Measurements from ENCODE around the gene SPG21. TPM values are rescaled to one million over a fixed set of nuclear protein-coding genes. Genes with fewer than 3 reads are reported as not detected.
A peak's percentile ranks its signal among the peaks of the same experiment; 100 is the strongest.

SPG21 gene
- total RNA-seq, 1 experiment from 2014 or later, result 53.0 TPM

DNA sequence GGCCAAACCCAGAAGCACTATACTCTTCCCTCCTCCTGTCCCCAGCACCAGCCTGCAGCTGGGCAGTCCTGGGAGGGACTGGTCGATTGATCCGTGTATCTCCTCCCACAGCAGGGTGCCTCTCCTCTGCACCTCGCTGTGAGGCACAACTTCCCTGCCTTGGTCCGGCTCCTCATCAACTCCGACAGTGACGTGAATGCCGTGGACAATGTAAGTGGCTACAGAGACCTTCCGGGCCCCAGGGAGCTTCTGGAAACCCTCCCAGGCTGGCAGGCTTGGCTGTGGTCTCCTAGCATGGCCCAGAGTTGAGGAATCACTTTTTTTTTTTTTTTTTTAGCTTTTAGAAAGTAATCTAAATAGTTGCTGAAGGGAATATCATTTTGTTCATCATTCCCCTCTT is 47.4 kb downstream of the SPG21 start:
- POLR2A ChIA-PET (ENCODE audit: unreplicated experiment), result no interaction called here
- Histone ChIP-seq H3K9me2 (replicated peaks; ENCODE audit: low read length) (no peaks in the 10 kb centered on the region), H3K27ac (ENCODE audit: low read length) (no peak overlapping the region), H3K27me3 (ENCODE audit: low read length) (no peaks in the 10 kb centered on the region), H4K20me1 (ENCODE audit: low read length) (no peaks in the 10 kb centered on the region), H3K9ac (ENCODE audit: low read length) (no peak overlapping the region), H2AFZ (ENCODE audit: low read length) (no peak overlapping the region), H3F3A (ENCODE audit: low read length, unreplicated experiment) (no peaks in the 10 kb centered on the region), H3K36me3 (ENCODE audit: low read depth, low read length) (no peaks in the 10 kb centered on the region), H3K9me3 (ENCODE audit: low read length) (no peaks in the 10 kb centered on the region), H3K4me3 (ENCODE audit: low read length) (no peak overlapping the region), H3K4me2 (ENCODE audit: low read length) (no peak overlapping the region), H3K79me2 (ENCODE audit: low read length) (no peaks in the 10 kb centered on the region), H3K4me1 (ENCODE audit: insufficient read depth, low read length) (no peaks in the 10 kb centered on the region; the same call in 1 of the 2 replicates)
- no peak for TF ChIP-seq EZH2phosphoT487 (IDR thresholded peaks at IDR 0.05; ENCODE audit: borderline replicate concordance, low read length)
- TF ChIP-seq, protein P1, sequence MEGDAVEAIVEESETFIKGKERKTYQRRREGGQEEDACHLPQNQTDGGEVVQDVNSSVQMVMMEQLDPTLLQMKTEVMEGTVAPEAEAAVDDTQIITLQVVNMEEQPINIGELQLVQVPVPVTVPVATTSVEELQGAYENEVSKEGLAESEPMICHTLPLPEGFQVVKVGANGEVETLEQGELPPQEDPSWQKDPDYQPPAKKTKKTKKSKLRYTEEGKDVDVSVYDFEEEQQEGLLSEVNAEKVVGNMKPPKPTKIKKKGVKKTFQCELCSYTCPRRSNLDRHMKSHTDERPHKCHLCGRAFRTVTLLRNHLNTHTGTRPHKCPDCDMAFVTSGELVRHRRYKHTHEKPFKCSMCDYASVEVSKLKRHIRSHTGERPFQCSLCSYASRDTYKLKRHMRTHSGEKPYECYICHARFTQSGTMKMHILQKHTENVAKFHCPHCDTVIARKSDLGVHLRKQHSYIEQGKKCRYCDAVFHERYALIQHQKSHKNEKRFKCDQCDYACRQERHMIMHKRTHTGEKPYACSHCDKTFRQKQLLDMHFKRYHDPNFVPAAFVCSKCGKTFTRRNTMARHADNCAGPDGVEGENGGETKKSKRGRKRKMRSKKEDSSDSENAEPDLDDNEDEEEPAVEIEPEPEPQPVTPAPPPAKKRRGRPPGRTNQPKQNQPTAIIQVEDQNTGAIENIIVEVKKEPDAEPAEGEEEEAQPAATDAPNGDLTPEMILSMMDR (conservative IDR thresholded peaks at IDR 0.05; ENCODE audit: low read depth, low read length), result no peak
- no peak for TF ChIP-seq EZH2 (IDR thresholded peaks at IDR 0.05; ENCODE audit: low read length, unreplicated experiment)
- no TSS peak for BruUV-seq (replicated peaks)
- intact Hi-C loops (cut with micrococcal nuclease), result no loop called here
- DNase-seq (no peak), ATAC-seq (no peak)
- CTCF ChIA-PET, result no interaction called here

DNA sequence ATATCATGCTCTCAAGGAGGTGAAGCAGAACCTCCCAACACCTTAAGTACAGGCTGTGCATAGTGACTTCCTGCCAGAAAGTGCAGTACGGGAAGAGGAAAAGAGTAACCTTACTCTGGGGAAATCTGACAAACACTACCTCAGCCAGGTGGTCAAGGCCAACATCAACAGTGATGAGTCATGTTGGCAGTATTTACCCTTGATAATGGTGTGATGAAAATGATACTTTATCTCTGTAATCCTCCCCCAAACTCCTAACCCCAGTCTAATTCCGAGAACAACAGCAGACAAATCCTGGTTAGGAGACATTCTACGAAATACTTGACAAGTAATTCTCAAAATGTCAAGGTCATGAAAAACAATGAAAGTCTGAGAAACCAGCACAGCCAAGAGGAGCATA is 51.5 kb downstream of the SPG21 start:
- no peaks in the 10 kb centered on the region for H3K36me3 ChIP-seq (ENCODE audit: low read depth, low read length)
- POLR2A ChIA-PET (ENCODE audit: unreplicated experiment), result interaction anchor here (0.6 kb wide), 1 partner anchor 44 kb away, joined by 5 read pairs; no protein-coding TSS in a partner anchor
- H4K20me1 ChIP-seq (ENCODE audit: low read length), result no peaks in the 10 kb centered on the region
- no peaks in the 10 kb centered on the region for H3K79me2 ChIP-seq (ENCODE audit: low read length)
- no peak overlapping the region for H3K4me2 ChIP-seq (ENCODE audit: low read length)
- BruUV-seq (replicated peaks), result no TSS peak
- peak; percentile 61 for ATAC-seq
- no peak overlapping the region for H3K9ac ChIP-seq (ENCODE audit: low read length)
- H3K9me2 ChIP-seq (replicated peaks; ENCODE audit: low read length), result no peaks in the 10 kb centered on the region
- H3K27ac ChIP-seq (ENCODE audit: low read length), result no peak overlapping the region
- CTCF ChIA-PET, result no interaction called here
- no peak overlapping the region for H3K4me3 ChIP-seq (ENCODE audit: low read length)
- no peaks in the 10 kb centered on the region; the same call in 1 of the 2 replicates for H3K4me1 ChIP-seq (ENCODE audit: insufficient read depth, low read length)
- no peaks in the 10 kb centered on the region for H3K27me3 ChIP-seq (ENCODE audit: low read length)
- no peak for TF ChIP-seq EZH2 (IDR thresholded peaks at IDR 0.05; ENCODE audit: low read length, unreplicated experiment)
- TF ChIP-seq EZH2phosphoT487 (IDR thresholded peaks at IDR 0.05; ENCODE audit: borderline replicate concordance, low read length), result no peak
- TF ChIP-seq, protein P1 (conservative IDR thresholded peaks at IDR 0.05; ENCODE audit: low read depth, low read length), result no peak
- no peaks in the 10 kb centered on the region for H3K9me3 ChIP-seq (ENCODE audit: low read length)
- intact Hi-C loops (cut with micrococcal nuclease), result no loop called here
- peak; percentile 56 for DNase-seq
- H3F3A ChIP-seq (ENCODE audit: low read length, unreplicated experiment), result no peaks in the 10 kb centered on the region
- no peak overlapping the region for H2AFZ ChIP-seq (ENCODE audit: low read length)

DNA sequence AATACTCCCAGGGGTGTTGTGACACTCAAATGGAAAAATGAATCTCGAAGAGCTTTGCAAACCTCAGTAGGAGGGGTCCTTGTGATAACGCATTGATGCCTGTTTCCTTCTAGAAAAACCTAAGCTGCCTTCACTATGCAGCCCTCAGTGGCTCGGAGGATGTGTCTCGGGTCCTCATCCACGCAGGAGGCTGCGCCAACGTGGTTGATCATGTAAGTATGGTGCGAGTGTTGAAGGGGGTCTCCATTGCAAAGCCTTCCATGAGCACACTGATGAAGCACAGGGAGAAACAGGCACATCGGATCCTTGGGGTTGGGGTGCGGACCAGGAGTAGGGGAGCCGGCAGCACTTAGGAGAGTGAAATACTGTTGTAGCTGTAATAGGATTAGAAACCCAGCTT is 55.7 kb downstream of the SPG21 start:
- H4K20me1 ChIP-seq (ENCODE audit: low read length), result no peaks in the 10 kb centered on the region
- no peaks in the 10 kb centered on the region for H3K36me3 ChIP-seq (ENCODE audit: low read depth, low read length)
- no peaks in the 10 kb centered on the region; the same call in 1 of the 2 replicates for H3K4me1 ChIP-seq (ENCODE audit: insufficient read depth, low read length)
- TF ChIP-seq EZH2 (IDR thresholded peaks at IDR 0.05; ENCODE audit: low read length, unreplicated experiment) (no peak), EZH2phosphoT487 (IDR thresholded peaks at IDR 0.05; ENCODE audit: borderline replicate concordance, low read length) (no peak)
- TF ChIP-seq, protein P1 (conservative IDR thresholded peaks at IDR 0.05; ENCODE audit: low read depth, low read length), result no peak
- H3K27me3 ChIP-seq (ENCODE audit: low read length), result no peaks in the 10 kb centered on the region
- H3K9ac ChIP-seq (ENCODE audit: low read length), result no peak overlapping the region
- no TSS peak for BruUV-seq (replicated peaks)
- H3K79me2 ChIP-seq (ENCODE audit: low read length), result no peaks in the 10 kb centered on the region
- H2AFZ ChIP-seq (ENCODE audit: low read length), result no peak overlapping the region
- ATAC-seq (no peak), DNase-seq (no peak)
- no peak overlapping the region for H3K4me3 ChIP-seq (ENCODE audit: low read length)
- POLR2A ChIA-PET (ENCODE audit: unreplicated experiment), result no interaction called here
- H3F3A ChIP-seq (ENCODE audit: low read length, unreplicated experiment), result no peaks in the 10 kb centered on the region
- H3K9me3 ChIP-seq (ENCODE audit: low read length), result no peaks in the 10 kb centered on the region
- H3K27ac ChIP-seq (ENCODE audit: low read length), result no peak overlapping the region
- no peaks in the 10 kb centered on the region for H3K9me2 ChIP-seq (replicated peaks; ENCODE audit: low read length)
- CTCF ChIA-PET, result no interaction called here
- H3K4me2 ChIP-seq (ENCODE audit: low read length), result no peak overlapping the region
- intact Hi-C loops (cut with micrococcal nuclease), result no loop called here

Data from PC-3 (cell line).